Esophagus muscularis mucosa (tissue), 2 donors: ENCODE results near the gene FCRL4.

Source experiments
- EP300 ChIP-seq: sonication (generic); formaldehyde crosslinking; IDR thresholded peaks from one replicate; pipeline ENCODE4 v1.6.1; 2017; ENCODE audit warnings: antibody characterized with exemption
- POLR2A ChIP-seq: fragments of 450-650 bp; IDR thresholded peaks from one replicate; pipeline ENCODE4 v1.6.1; 2017; ENCODE audit warnings: antibody characterized with exemption, moderate library complexity, mild to moderate bottlenecking, low read depth

DNA sequence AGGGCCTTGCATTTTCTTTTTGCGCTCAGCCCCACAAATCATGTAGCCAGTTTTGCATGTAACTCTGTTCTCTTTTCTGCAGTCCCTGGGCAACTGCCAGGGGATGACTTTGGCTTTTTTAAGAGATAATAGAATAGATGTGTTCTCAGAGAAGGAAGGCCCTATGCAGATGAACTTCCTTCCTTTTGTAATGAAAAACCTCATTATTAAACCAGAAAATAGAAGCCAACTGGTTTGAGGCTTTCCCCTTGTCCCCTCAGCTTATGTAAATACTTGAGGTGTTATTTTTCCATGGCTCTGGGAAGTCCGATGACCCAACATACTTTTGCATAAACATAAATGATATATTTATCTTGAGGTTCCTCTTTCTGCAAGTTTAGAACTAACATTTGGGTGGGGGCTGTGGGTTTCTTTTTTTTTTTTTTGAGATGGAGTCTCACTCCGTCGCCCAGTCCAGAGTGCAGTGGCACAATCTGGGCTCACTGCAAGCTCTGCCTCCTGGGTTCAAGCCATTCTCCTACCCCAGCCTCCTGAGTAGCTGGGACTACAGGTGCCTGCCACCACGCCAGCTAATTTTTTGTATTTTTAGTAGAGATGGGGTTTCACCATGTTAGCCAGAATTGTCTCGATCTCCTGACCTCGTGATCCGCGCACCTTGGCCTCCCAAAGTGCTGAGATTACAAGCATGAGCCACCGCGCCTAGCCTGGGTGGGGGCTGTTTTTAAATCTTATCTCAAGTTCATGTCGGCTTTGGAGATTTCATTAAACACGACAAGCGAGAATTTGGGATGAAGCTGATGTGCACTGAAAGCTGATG is 31.2 kb downstream of the FCRL4 start:
- no peak for TF ChIP-seq POLR2A
- TF ChIP-seq EP300, result no peak
